Lung (tissue), 12 donors: Measurements from ENCODE around the gene CNTN6. TPM values are rescaled to one million over a fixed set of nuclear protein-coding genes. Genes with fewer than 3 reads are reported as not detected.

Source experiments
- ATAC-seq: fragments of 200-7000 bp; cut with Tn5 transposase; one replicate; pipeline ENCODE4 v1.9.1; 2020; ENCODE audit warnings: moderate number of reproducible peaks; ENCODE audit not compliant: insufficient read depth, low FRiP score
- DNase-seq, 3 donors: peaks; one replicate each; pipeline ENCODE4 v3.0.0-alpha.2; 2013 to 2017
- H3K27ac ChIP-seq, 2 donors: one replicate each; pipeline ENCODE4 v1.5.1; 2013; ENCODE audit warnings: mild to moderate bottlenecking in 2 of 2, moderate library complexity in 2 of 2, control low read depth in 1 of 2, inconsistent platforms in 1 of 2, low read depth in 1 of 2, low read length in 1 of 2
- H3K27me3 ChIP-seq, 3 donors: one replicate each; pipeline ENCODE4 v1.5.1; 2013; ENCODE audit warnings: low read length in 2 of 3; ENCODE audit not compliant: control insufficient read depth in 3 of 3, insufficient read depth in 3 of 3
- H3K36me3 ChIP-seq, 4 donors: one replicate each; pipeline ENCODE4 v1.5.1; 2013; ENCODE audit warnings: low read length in 4 of 4, mild to moderate bottlenecking in 1 of 4, moderate library complexity in 1 of 4; ENCODE audit not compliant: control insufficient read depth in 4 of 4, insufficient read depth in 4 of 4
- H3K4me1 ChIP-seq, 5 donors: one replicate each; pipeline ENCODE4 v1.5.1; 2013; ENCODE audit warnings: low read length in 5 of 5, mild to moderate bottlenecking in 2 of 5, moderate library complexity in 1 of 5; ENCODE audit not compliant: control insufficient read depth in 5 of 5, insufficient read depth in 5 of 5
- H3K4me3 ChIP-seq: one replicate; pipeline ENCODE4 v1.5.1; 2013; ENCODE audit warnings: mild to moderate bottlenecking, control low read depth, moderate library complexity
- H3K9ac ChIP-seq, 2 donors: one replicate each; pipeline ENCODE4 v1.5.1; 2013; ENCODE audit warnings: low read length in 2 of 2, control low read depth in 1 of 2; ENCODE audit not compliant: insufficient read depth in 1 of 2
- H3K9me3 ChIP-seq, 4 donors: one replicate each; pipeline ENCODE4 v1.5.1; 2013; ENCODE audit warnings: low read length in 3 of 4, mild to moderate bottlenecking in 1 of 4, moderate library complexity in 1 of 4; ENCODE audit not compliant: control insufficient read depth in 4 of 4, insufficient read depth in 3 of 4
- WGBS, 2 donors: extraction: QIAGEN DNeasy Blood & Tissue Kit; methylation state at CpG; one replicate each; pipeline ENCODE4 v1.1.7; 2013; 5-methylcytosine and 5-hydroxymethylcytosine counted together
- polyA plus RNA-seq, 2 donors: library from polyadenylated mRNA; stranded (reverse); fragments of 200-250 nt; gene quantifications; one replicate each; pipeline ENCODE4 v1.2.1, GENCODE V29; 2013
- total RNA-seq, 2 donors: library from RNA; depleted of rRNA in 1 of 2; stranded (reverse); fragments of >200 nt in 1 of 2; gene quantifications; one replicate each; pipeline ENCODE4 v1.2.1, GENCODE V29; 2014 to 2021
- TF ChIP-seq, protein P1 (sequence below): IDR thresholded peaks from 2 replicates; pipeline ENCODE4 v1.5.1; 2012; ENCODE audit warnings: mild to moderate bottlenecking; ENCODE audit errors: control extremely low read depth, extremely low read depth
- donor health status: control.
- donor health status: control.
- donor health status: Bipolar disorder and iron deficiency.
- donor health status: healthy.
- donor health status: DM: yes; HTN: yes; CAD: no.

CNTN6 gene
- total and polyA plus RNA-seq, 4 donors, result 3.1 to 22.7 (median 3.5) TPM

GRCh38 chr3:1216856-1217255 is 124.0 kb downstream of the CNTN6 start:
- DNase-seq (no peak), ATAC-seq (no peak)
- no peaks in the 10 kb centered on the region for H3K36me3 ChIP-seq
- peaks cover 0 to 2% (median 0%) of the 10 kb centered on the region in 4 donors for H3K9me3 ChIP-seq
- no peak overlapping the region for H3K9ac ChIP-seq
- no peak overlapping the region for H3K4me3 ChIP-seq
- WGBS, 2 donors, result 66 to 70% methylated on average over 1 of the region's 1 CpG
- TF ChIP-seq, protein P1, sequence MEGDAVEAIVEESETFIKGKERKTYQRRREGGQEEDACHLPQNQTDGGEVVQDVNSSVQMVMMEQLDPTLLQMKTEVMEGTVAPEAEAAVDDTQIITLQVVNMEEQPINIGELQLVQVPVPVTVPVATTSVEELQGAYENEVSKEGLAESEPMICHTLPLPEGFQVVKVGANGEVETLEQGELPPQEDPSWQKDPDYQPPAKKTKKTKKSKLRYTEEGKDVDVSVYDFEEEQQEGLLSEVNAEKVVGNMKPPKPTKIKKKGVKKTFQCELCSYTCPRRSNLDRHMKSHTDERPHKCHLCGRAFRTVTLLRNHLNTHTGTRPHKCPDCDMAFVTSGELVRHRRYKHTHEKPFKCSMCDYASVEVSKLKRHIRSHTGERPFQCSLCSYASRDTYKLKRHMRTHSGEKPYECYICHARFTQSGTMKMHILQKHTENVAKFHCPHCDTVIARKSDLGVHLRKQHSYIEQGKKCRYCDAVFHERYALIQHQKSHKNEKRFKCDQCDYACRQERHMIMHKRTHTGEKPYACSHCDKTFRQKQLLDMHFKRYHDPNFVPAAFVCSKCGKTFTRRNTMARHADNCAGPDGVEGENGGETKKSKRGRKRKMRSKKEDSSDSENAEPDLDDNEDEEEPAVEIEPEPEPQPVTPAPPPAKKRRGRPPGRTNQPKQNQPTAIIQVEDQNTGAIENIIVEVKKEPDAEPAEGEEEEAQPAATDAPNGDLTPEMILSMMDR, result no peak
- no peaks in the 10 kb centered on the region for H3K4me1 ChIP-seq
- no peak overlapping the region for H3K27ac ChIP-seq
- H3K27me3 ChIP-seq, result no peaks in the 10 kb centered on the region

DNA sequence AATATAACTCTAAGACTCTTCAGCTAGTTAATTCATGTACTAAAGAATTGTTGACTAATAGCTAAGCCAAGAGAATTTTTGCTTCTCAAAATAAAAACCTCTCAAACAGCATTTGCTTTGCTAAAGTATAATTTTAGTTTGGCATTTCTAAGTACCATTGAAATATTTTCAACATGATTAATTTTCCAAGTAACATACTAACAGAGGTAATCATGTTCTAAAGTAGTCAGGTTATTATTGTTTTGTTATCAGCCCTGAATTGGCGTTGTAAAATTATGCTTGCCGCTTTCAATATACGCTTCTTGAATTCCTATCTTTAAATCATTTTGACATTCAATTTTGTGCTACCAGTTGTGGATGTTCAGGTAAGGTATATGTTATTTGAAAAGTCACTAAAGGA is 134.3 kb downstream of the CNTN6 start:
- TF ChIP-seq, protein P1, result no peak
- 71 to 80% methylated on average over 3 of the region's 3 CpGs for WGBS, 2 donors
- H3K27me3 ChIP-seq, result no peaks in the 10 kb centered on the region
- no peaks in the 10 kb centered on the region for H3K4me1 ChIP-seq
- ATAC-seq (no peak), DNase-seq (no peak)
- no peaks in the 10 kb centered on the region for H3K9me3 ChIP-seq
- no peak overlapping the region for H3K9ac ChIP-seq
- no peaks in the 10 kb centered on the region for H3K36me3 ChIP-seq
- no peak overlapping the region for H3K27ac ChIP-seq
- no peak overlapping the region for H3K4me3 ChIP-seq

DNA sequence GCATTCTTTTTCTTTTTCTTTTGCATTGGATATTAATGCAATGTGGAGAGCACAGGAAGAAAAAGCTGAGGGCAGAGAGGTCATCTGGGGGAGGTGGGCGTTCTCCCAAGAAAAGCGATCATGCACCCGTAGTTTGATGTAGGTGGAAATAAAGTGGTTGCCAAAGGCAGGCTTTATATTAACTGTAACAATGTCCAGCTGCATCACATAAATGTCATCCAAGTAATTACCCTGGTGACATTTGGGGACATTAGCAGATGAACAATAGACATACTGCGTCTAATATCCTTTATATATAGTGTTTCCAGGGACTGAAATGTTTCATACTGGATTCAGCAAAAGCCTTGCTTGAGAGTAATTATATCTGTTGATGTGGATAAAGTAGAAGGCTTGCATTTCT is 135.5 kb downstream of the CNTN6 start:
- 78 to 88% methylated on average over 4 of the region's 4 CpGs for WGBS, 2 donors
- DNase-seq, result no peak
- TF ChIP-seq, protein P1, result no peak

GRCh38 chr3:1230920-1231319 is 138.1 kb downstream of the CNTN6 start:
- Histone ChIP-seq H3K4me3 (no peak overlapping the region), H3K9me3 (peaks cover 0 to 1% (median 0%) of the 10 kb centered on the region in 4 donors), H3K36me3 (no peaks in the 10 kb centered on the region), H3K9ac (no peak overlapping the region), H3K4me1 (no peaks in the 10 kb centered on the region), H3K27ac (no peak overlapping the region), H3K27me3 (no peaks in the 10 kb centered on the region)
- DNase-seq, result no peak
- 86 to 90% methylated on average over 4 of the region's 4 CpGs for WGBS, 2 donors
- no peak for ATAC-seq
- TF ChIP-seq, protein P1, result no peak

More for the DNA sequence above, 135.5 kb downstream of the CNTN6 start:
- no peaks in the 10 kb centered on the region for H3K27me3 ChIP-seq
- no peak overlapping the region for H3K27ac ChIP-seq
- no peaks in the 10 kb centered on the region for H3K9me3 ChIP-seq
- H3K36me3 ChIP-seq, result no peaks in the 10 kb centered on the region
- no peak overlapping the region for H3K9ac ChIP-seq
- no peak overlapping the region for H3K4me3 ChIP-seq
- ATAC-seq, result no peak
- no peaks in the 10 kb centered on the region for H3K4me1 ChIP-seq
